Gastrocnemius medialis (tissue), 4 donors: ENCODE data around the gene TNFRSF13B.

ENCODE experiments used
- POLR2A ChIP-seq, 2 donors: fragments of 450-650 bp; IDR thresholded peaks; one replicate each; pipeline ENCODE4 v1.6.1; 2017; ENCODE audit warnings: antibody characterized with exemption in 2 of 2, mild to moderate bottlenecking in 2 of 2, moderate library complexity in 2 of 2
- TF ChIP-seq, protein P1 (sequence below), 5 experiments: fragments of 450-650 bp in 3 of 5; fragments of 200-600 bp in 2 of 5; sonication (generic) in 2 of 5; IDR thresholded peaks in 4 of 5; conservative IDR thresholded peaks in 1 of 5; 1 replicate in 4 of 5; 2 replicates in 1 of 5; pipeline ENCODE4 v1.5.1; 2016 to 2019; ENCODE audit warnings: antibody characterized with exemption in 5 of 5, mild to moderate bottlenecking in 3 of 5, moderate library complexity in 3 of 5

DNA sequence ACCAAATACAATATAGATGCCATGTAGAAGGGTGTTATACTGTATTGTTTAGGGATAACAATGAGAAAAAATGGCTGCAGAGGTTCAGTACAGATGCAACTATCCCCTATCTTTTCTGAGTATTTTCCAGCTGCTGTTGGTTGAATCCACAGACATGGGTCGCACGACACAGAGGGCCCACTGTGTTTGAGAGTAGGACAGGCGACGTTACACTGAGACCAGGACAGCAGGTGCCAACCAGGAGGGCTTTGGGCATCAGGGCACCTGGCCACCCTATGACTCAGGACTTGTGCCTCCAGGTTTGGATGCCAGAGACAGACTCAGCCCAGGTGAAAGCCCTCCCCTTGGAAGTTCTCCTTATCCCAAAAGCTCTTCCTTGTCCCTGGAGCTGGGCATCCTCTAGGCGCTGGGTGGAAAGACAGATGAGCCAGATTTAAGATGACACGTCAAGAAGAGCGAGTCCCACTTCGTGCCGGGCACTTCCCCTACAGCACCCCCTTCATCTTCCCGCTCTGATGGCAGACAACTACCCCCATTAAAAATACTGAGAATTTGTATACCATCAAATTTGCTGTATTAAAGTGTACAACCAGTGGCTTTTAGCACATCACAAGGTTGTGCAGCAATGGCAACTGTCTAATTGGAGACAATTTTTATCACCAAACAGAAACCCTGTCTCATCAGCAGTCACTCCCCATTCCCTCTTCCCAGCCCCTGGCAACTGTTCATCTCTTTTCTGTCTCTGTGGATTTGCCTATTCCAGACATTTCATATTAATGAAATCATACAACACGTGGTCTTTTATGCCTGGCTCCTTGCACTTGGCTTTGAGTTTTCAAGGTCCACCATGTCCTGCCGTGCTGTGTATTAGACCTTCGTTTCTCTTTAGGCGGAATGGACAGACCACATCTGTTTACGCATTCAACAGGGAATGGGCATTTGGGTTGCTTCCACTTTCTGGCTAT lies 30.6 kb downstream of the TNFRSF13B start:
- no peak for TF ChIP-seq POLR2A (IDR thresholded peaks at IDR 0.05)
- TF ChIP-seq, protein P1, sequence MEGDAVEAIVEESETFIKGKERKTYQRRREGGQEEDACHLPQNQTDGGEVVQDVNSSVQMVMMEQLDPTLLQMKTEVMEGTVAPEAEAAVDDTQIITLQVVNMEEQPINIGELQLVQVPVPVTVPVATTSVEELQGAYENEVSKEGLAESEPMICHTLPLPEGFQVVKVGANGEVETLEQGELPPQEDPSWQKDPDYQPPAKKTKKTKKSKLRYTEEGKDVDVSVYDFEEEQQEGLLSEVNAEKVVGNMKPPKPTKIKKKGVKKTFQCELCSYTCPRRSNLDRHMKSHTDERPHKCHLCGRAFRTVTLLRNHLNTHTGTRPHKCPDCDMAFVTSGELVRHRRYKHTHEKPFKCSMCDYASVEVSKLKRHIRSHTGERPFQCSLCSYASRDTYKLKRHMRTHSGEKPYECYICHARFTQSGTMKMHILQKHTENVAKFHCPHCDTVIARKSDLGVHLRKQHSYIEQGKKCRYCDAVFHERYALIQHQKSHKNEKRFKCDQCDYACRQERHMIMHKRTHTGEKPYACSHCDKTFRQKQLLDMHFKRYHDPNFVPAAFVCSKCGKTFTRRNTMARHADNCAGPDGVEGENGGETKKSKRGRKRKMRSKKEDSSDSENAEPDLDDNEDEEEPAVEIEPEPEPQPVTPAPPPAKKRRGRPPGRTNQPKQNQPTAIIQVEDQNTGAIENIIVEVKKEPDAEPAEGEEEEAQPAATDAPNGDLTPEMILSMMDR (IDR thresholded peaks at IDR 0.05 in 4 of 5, conservative IDR thresholded peaks at IDR 0.05 in 1 of 5): no peak
